Activated CD4-positive, alpha-beta T cell treated with anti-CD3 and anti-CD28 coated beads for 36 hours (primary cell): ENCODE measurements around the gene VPS37B. TPM values are rescaled to one million over a fixed set of nuclear protein-coding genes. Genes with fewer than 3 reads are reported as not detected.

ENCODE experiments used
- ATAC-seq: fragments of 200-7000 bp; cut with Tn5 transposase; one replicate; pipeline ENCODE4 v1.10.0; 2021; ENCODE audit warnings: mild to moderate bottlenecking, moderate library complexity
- CTCF ChIA-PET: fragments of 350-600 bp; sonication (Branson Sonifier 250); formaldehyde crosslinking; loops from one replicate; lab custom pipeline; 2021; ENCODE audit warnings: antibody characterized with exemption; lab: Charles Lee
- POLR2A ChIA-PET: fragments of 350-600 bp; sonication (Branson Sonifier 250); formaldehyde crosslinking; loops from one replicate; lab custom pipeline; 2021; ENCODE audit warnings: antibody characterized with exemption, inconsistent platforms; lab: Charles Lee
- DNase-seq: peaks from one replicate; pipeline ENCODE4 v3.0.0-alpha.2; 2020
- H3K27ac Mint-ChIP-seq: one replicate; pipeline ENCODE4 v1.8.0; 2021; ENCODE audit warnings: mixed read lengths
- H3K27me3 Mint-ChIP-seq: one replicate; pipeline ENCODE4 v1.8.0; 2021; ENCODE audit warnings: mixed read lengths
- H3K36me3 Mint-ChIP-seq: one replicate; pipeline ENCODE4 v1.8.0; 2021; ENCODE audit warnings: low read depth, mixed read lengths
- H3K4me1 Mint-ChIP-seq: one replicate; pipeline ENCODE4 v1.8.0; 2021; ENCODE audit warnings: mixed read lengths
- H3K4me3 Mint-ChIP-seq: one replicate; pipeline ENCODE4 v1.8.0; 2021; ENCODE audit warnings: mild to moderate bottlenecking, moderate library complexity, mixed read lengths
- H3K9me3 Mint-ChIP-seq: one replicate; pipeline ENCODE4 v1.8.0; 2021; ENCODE audit warnings: low read depth, mixed read lengths
- intact Hi-C, 2 experiments: fragments of 100-400 bp; cut with DNase I in 1 of 2; cut with micrococcal nuclease in 1 of 2; formaldehyde crosslinking; loops; one replicate each; pipeline versions ENCODE4 v1.14.2 to v1.15.1; 2022 to 2024; cut with DNase I, micrococcal nuclease
- total RNA-seq, 2 experiments: library from RNA; stranded (reverse); gene quantifications; one replicate each; pipeline ENCODE4 v1.2.3, GENCODE V29; 2021

VPS37B gene
- total RNA-seq, 2 experiments from 2014 or later = 9.4 to 11.4 TPM

DNA sequence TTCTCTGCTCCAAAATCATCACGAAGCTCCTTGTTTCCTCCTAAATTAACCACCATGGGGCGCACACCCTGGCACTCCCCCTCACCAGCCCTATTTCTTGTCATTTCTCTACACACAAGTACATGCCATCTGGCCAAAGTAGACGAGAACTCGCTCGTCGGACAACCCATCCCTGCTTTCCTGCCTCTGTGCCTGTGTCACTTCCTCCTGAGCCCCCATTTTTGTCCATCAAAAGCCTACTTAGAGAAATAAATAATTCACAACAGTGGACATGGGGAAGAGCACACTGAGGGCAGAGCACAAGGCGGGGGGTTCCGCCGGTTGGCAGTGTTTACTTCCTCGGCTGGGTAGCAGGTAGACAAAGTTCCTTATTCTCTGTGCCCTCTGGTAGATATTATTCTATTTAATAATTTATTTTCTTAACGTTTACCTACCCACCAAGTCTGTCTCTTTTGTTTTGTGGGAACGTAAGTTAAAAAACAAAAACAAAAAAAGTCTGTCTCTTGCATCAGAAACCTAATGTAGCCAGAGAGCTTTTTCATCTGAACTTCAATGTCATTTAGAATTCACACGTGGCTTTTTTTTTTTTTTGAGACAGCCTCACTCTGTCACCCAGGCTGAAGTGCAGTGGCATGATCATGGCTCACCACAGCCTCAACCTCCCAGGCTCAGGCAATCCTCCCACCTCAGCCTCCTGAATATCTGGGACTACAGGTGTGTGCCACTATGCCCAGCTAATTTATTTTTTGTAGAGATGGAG lies 6.0 kb downstream of the VPS37B start:
- peaks cover 5% of the 10 kb centered on the region for H3K27me3 Mint-ChIP-seq
- H3K36me3 Mint-ChIP-seq = peaks cover 3% of the 10 kb centered on the region
- no peaks in the 10 kb centered on the region for H3K9me3 Mint-ChIP-seq
- POLR2A ChIA-PET = interaction anchor here (0.6 to 0.7 kb wide), 2 partner anchors 363 to 1856 kb away, joined by 3 to 5 read pairs; partner anchors contain the start of gene RSRC2
- peaks cover 83% of the 10 kb centered on the region for H3K4me1 Mint-ChIP-seq
- intact Hi-C loops = loop anchor here (5.0 to 10.0 kb wide), 5 partner anchors 243 to 822 kb away; partner anchors contain the start of genes ATP6V0A2 (in 1 of the 2), MPHOSPH9 (in 1 of the 2), MTRFR (in 1 of the 2) and RILPL2 (in 1 of the 2)
- ATAC-seq (no peak), DNase-seq (no peak)
- H3K27ac Mint-ChIP-seq = peak overlapping the region; percentile 84
- H3K4me3 Mint-ChIP-seq = no peak overlapping the region
- CTCF ChIA-PET = interaction anchor here (0.6 to 2.4 kb wide), 6 partner anchors 9 to 154 kb away, joined by 3 to 15 read pairs (median 3); no protein-coding TSS in a partner anchor

- Mint-ChIP-seq H3K4me1 (peaks cover 77% of the 10 kb centered on the region), H3K27me3 (peaks cover 8% of the 10 kb centered on the region), H3K9me3 (no peaks in the 10 kb centered on the region), H3K4me3 (peak overlapping the region; percentile 66), H3K27ac (peak overlapping the region; percentile 90), H3K36me3 (peaks cover 3% of the 10 kb centered on the region)
- DNase-seq (peak; percentile 67), ATAC-seq (peak; percentile 78)
- POLR2A ChIA-PET = interaction anchor here (0.6 to 1.0 kb wide), 2 partner anchors 16 to 223 kb away, joined by 4 read pairs; no protein-coding TSS in a partner anchor
- intact Hi-C loops = loop anchor here (1.0 to 10.0 kb wide), 5 partner anchors 8 to 824 kb away; partner anchors contain the start of genes ATP6V0A2 (in 1 of the 2), MPHOSPH9 (in 1 of the 2), MTRFR (in 1 of the 2) and VPS37B (in 1 of the 2)
- CTCF ChIA-PET = interaction anchor here (0.6 to 2.4 kb wide), 5 partner anchors 11 to 58 kb away, joined by 3 to 15 read pairs (median 3); no protein-coding TSS in a partner anchor
Measured at GRCh38 chr12:122888232-122888752, 7.6 kb downstream of the VPS37B start.

- POLR2A ChIA-PET = interaction anchor here (1.0 kb wide), 1 partner anchor 16 kb away, joined by 4 read pairs; no protein-coding TSS in a partner anchor
- DNase-seq (no peak), ATAC-seq (peak; percentile 8)
- Mint-ChIP-seq H3K36me3 (peaks cover 3% of the 10 kb centered on the region), H3K27ac (peak overlapping the region; percentile 90), H3K27me3 (peaks cover 10% of the 10 kb centered on the region), H3K9me3 (no peaks in the 10 kb centered on the region), H3K4me3 (peak overlapping the region; percentile 66), H3K4me1 (peaks cover 79% of the 10 kb centered on the region)
- intact Hi-C loops = loop anchor here (1.0 to 10.0 kb wide), 11 partner anchors 7 to 824 kb away; partner anchors contain the start of genes ATP6V0A2 (in 1 of the 2), MPHOSPH9 (in 1 of the 2), MTRFR (in 1 of the 2) and VPS37B (in 1 of the 2)
- CTCF ChIA-PET = interaction anchor here (1.0 to 2.4 kb wide), 4 partner anchors 11 to 30 kb away, joined by 3 to 15 read pairs (median 3); no protein-coding TSS in a partner anchor
Measured at GRCh38 chr12:122887819-122888212, 8.1 kb downstream of the VPS37B start.

GRCh38 chr12:122886851-122887818 lies 8.8 kb downstream of the VPS37B start:
- H3K27ac Mint-ChIP-seq = peak overlapping the region; percentile 90
- ChIA-PET CTCF (interaction anchor here (1.0 to 2.4 kb wide), 2 partner anchors 12 to 30 kb away, joined by 3 to 15 read pairs; no protein-coding TSS in a partner anchor), POLR2A (interaction anchor here (1.0 kb wide), 1 partner anchor 15 kb away, joined by 4 read pairs; no protein-coding TSS in a partner anchor)
- ATAC-seq (peak; percentile 60), DNase-seq (peak; percentile 77)
- H3K9me3 Mint-ChIP-seq = no peaks in the 10 kb centered on the region
- H3K4me1 Mint-ChIP-seq = peaks cover 76% of the 10 kb centered on the region
- peaks cover 10% of the 10 kb centered on the region for H3K27me3 Mint-ChIP-seq
- H3K4me3 Mint-ChIP-seq = peak overlapping the region; percentile 66
- peaks cover 3% of the 10 kb centered on the region for H3K36me3 Mint-ChIP-seq
- intact Hi-C loops = loop anchor here (1.0 to 10.0 kb wide), 9 partner anchors 8 to 825 kb away; partner anchors contain the start of genes ATP6V0A2 (in 1 of the 2), MPHOSPH9 (in 1 of the 2) and MTRFR (in 1 of the 2)

GRCh38 chr12:122886161-122886560 lies 9.8 kb downstream of the VPS37B start:
- Mint-ChIP-seq H3K27ac (no peak overlapping the region), H3K4me1 (peaks cover 75% of the 10 kb centered on the region), H3K4me3 (no peak overlapping the region), H3K27me3 (peaks cover 12% of the 10 kb centered on the region), H3K36me3 (peaks cover 3% of the 10 kb centered on the region), H3K9me3 (no peaks in the 10 kb centered on the region)
- ChIA-PET POLR2A (interaction anchor here (0.7 kb wide), 1 partner anchor 1624 kb away, joined by 3 read pairs; no protein-coding TSS in a partner anchor), CTCF (no interaction called here)
- no peak for DNase-seq
- intact Hi-C loops = loop anchor here (2.0 to 10.0 kb wide), 5 partner anchors 15 to 826 kb away; partner anchors contain the start of genes ATP6V0A2 (in 1 of the 2), MPHOSPH9 (in 1 of the 2) and MTRFR (in 1 of the 2)
- no peak for ATAC-seq

DNA sequence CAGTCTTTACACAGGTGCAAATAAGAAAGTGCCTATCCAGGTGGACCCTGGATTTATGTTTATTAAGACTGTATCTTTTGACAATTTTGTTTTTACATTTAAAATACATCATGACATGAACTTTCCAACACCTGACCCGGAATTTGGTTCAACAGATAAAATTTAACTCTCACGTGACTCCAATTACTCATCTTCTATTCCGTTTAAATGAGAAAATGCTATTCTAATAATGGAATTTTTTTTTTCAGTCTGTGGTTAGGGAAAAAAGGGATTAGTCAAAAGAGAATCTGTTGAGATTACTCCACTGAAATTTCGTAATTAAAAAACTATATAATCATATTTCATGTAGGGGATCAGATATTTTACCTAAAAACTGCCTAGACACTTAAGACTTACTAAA lies 11.1 kb downstream of the VPS37B start:
- DNase-seq (no peak), ATAC-seq (no peak)
- H3K9me3 Mint-ChIP-seq = no peaks in the 10 kb centered on the region
- no peak overlapping the region for H3K27ac Mint-ChIP-seq
- H3K36me3 Mint-ChIP-seq = peaks cover 3% of the 10 kb centered on the region
- no peak overlapping the region for H3K4me3 Mint-ChIP-seq
- intact Hi-C loops = loop anchor here (5.0 to 10.0 kb wide), 3 partner anchors 238 to 827 kb away; partner anchors contain the start of genes ATP6V0A2 (in 1 of the 2), MPHOSPH9 (in 1 of the 2) and MTRFR (in 1 of the 2)
- ChIA-PET POLR2A (no interaction called here), CTCF (interaction anchor here (0.7 kb wide), 2 partner anchors 14 to 804 kb away, joined by 3 to 4 read pairs; no protein-coding TSS in a partner anchor)
- peaks cover 72% of the 10 kb centered on the region for H3K4me1 Mint-ChIP-seq
- H3K27me3 Mint-ChIP-seq = peaks cover 14% of the 10 kb centered on the region

DNA sequence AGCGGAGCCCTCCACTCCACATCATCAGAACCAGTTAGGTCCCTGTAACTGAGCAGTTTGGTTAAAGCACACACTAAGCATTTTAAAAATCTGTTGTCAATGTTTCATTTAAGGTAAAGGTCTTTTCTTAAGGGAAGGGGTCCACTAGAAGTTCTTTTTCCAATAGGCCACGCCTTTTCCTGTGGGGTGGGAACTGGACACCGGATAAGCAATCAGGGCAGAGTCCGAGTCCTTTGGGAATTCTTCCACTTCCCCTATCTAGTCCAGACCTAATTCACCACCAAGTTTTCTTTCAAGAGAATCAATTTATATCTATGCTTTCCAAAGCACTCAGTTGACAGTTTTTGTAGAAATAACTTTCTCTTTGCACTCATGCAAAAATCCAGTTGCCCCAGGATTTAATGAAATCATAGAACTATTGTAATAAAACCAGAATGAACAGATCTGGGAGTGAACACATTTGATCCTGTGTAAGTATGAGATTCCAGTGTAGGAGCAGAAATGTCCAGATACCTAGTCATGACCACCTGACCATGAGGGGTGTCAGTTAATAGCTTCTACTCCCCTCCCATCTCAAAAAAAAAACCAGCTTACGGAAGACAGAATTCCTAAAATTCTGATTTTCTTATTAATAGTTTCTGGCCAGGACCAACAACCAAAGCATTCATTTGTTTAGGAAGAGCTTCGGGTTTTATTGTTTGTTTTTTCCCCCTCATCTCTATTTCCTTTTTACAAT lies 11.7 kb downstream of the VPS37B start:
- ChIA-PET POLR2A (interaction anchor here (0.5 kb wide), 1 partner anchor 394 kb away, joined by 3 read pairs; no protein-coding TSS in a partner anchor), CTCF (interaction anchor here (0.7 kb wide), 1 partner anchor 803 kb away, joined by 3 read pairs; no protein-coding TSS in a partner anchor)
- Mint-ChIP-seq H3K27ac (no peak overlapping the region), H3K27me3 (peaks cover 17% of the 10 kb centered on the region), H3K36me3 (peaks cover 7% of the 10 kb centered on the region), H3K4me1 (peaks cover 73% of the 10 kb centered on the region), H3K9me3 (no peaks in the 10 kb centered on the region), H3K4me3 (no peak overlapping the region)
- DNase-seq = no peak
- no peak for ATAC-seq
- intact Hi-C loops = loop anchor here in 1 of 2 experiments (10.0 kb wide), 1 partner anchor 351 kb away; the partner anchor contains the start of genes MPHOSPH9 and MTRFR

- H3K36me3 Mint-ChIP-seq = peaks cover 10% of the 10 kb centered on the region
- no peak for DNase-seq
- no peak overlapping the region for H3K4me3 Mint-ChIP-seq
- ChIA-PET POLR2A (no interaction called here), CTCF (interaction anchor here (0.6 to 3.5 kb wide), 10 partner anchors 9 to 355 kb away, joined by 3 to 12 read pairs (median 6); no protein-coding TSS in a partner anchor)
- no peak for ATAC-seq
- intact Hi-C loops = loop anchor here in 1 of 2 experiments (2.0 to 10.0 kb wide), 2 partner anchors 16 to 352 kb away; partner anchors contain the start of genes MPHOSPH9 and MTRFR
- no peak overlapping the region for H3K27ac Mint-ChIP-seq
- peaks cover 20% of the 10 kb centered on the region for H3K27me3 Mint-ChIP-seq
- H3K4me1 Mint-ChIP-seq = peaks cover 71% of the 10 kb centered on the region
- H3K9me3 Mint-ChIP-seq = no peaks in the 10 kb centered on the region
Measured at GRCh38 chr12:122882908-122883558, 12.9 kb downstream of the VPS37B start.

DNA sequence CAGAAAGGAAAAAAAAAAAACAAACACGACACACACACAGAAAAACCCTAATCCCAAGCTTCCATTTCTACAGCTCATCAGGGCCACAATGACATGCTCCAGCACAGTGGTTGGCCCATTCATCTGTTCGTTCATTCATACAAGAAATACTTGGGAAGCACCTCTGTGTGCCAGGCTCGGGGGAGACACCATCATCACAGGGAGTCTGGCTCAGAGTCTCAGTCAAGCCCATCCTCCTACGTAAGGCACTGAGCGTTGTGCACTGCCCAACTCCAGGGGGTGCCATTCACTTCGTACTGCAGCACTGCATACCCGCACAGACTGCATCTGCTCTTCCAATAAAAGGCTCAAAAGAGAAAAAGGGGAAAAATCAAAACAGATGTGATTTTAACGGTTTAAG lies 15.3 kb downstream of the VPS37B start:
- H3K27ac Mint-ChIP-seq = no peak overlapping the region
- CTCF ChIA-PET = interaction anchor here (0.5 to 3.5 kb wide), 15 partner anchors 9 to 86 kb away, joined by 3 to 14 read pairs (median 4); partner anchors contain the start of gene VPS37B
- peaks cover 16% of the 10 kb centered on the region for H3K36me3 Mint-ChIP-seq
- H3K4me1 Mint-ChIP-seq = peaks cover 70% of the 10 kb centered on the region
- intact Hi-C loops = loop anchor here (1.0 to 10.0 kb wide), 3 partner anchors 36 to 354 kb away; partner anchors contain the start of genes MPHOSPH9 (in 1 of the 2) and MTRFR (in 1 of the 2)
- H3K27me3 Mint-ChIP-seq = peaks cover 24% of the 10 kb centered on the region
- ATAC-seq (peak; percentile 71), DNase-seq (peak; percentile 66)
- no peaks in the 10 kb centered on the region for H3K9me3 Mint-ChIP-seq
- no peak overlapping the region for H3K4me3 Mint-ChIP-seq
- POLR2A ChIA-PET = no interaction called here
